IMR-90 (cell line): ENCODE results near the gene SMO. TPM values are rescaled to one million over a fixed set of nuclear protein-coding genes. Genes with fewer than 3 reads are reported as not detected.

Experiments
- ATAC-seq: fragments of 200-7000 bp; cut with Tn5 transposase; 2 replicates; pipeline ENCODE4 v1.9.1; 2020; ENCODE audit warnings: low read depth, mild to moderate bottlenecking, moderate library complexity
- BruUV-seq: library from RNA; stranded (reverse); fragments of 400-500 nt; replicated peaks from 2 replicates; lab custom pipeline; 2021; lab: Mats Ljungman, UMichigan
- CTCF ChIA-PET: fragments of 300-600 bp; formaldehyde crosslinking; extraction: SDS; loops from one replicate; lab custom pipeline; 2021; ENCODE audit warnings: antibody characterized with exemption; lab: Yijun Ruan, JAX
- POLR2A ChIA-PET: fragments of 300-600 bp; sonication (Branson Sonifier 250); formaldehyde crosslinking; loops from one replicate; lab custom pipeline; 2022; ENCODE audit warnings: antibody characterized with exemption; ENCODE audit not compliant: unreplicated experiment; lab: Charles Lee
- DNase-seq: peaks from one replicate; pipeline ENCODE4 v3.0.0; 2013
- H2AFZ ChIP-seq: replicated peaks from 2 replicates; pipeline ENCODE3; 2013; ENCODE audit warnings: low read length, mild to moderate bottlenecking; ENCODE audit not compliant: poor library complexity
- H2AK5ac ChIP-seq: 2 replicates; pipeline ENCODE4 v1.6.1; 2013; ENCODE audit warnings: low read depth, low read length, inconsistent platforms
- H2AK9ac ChIP-seq: replicated peaks from 2 replicates; pipeline ENCODE3; 2013; ENCODE audit warnings: mild to moderate bottlenecking, low read depth, low read length, moderate library complexity; ENCODE audit not compliant: poor library complexity
- H2BK120ac ChIP-seq: 2 replicates; pipeline ENCODE4 v1.6.1; 2013; ENCODE audit warnings: low read depth, low read length, inconsistent platforms
- H2BK15ac ChIP-seq: 3 replicates; pipeline ENCODE4 v1.6.1; 2013; ENCODE audit warnings: low read depth, low read length, inconsistent platforms
- H2BK20ac ChIP-seq: 2 replicates; pipeline ENCODE4 v1.6.1; 2013; ENCODE audit warnings: low read depth, mild to moderate bottlenecking, inconsistent platforms, low read length, moderate library complexity
- H2BK5ac ChIP-seq: 2 replicates; pipeline ENCODE4 v1.6.1; 2013; ENCODE audit warnings: mild to moderate bottlenecking, low read depth, low read length, inconsistent platforms; ENCODE audit not compliant: poor library complexity, severe bottlenecking
- H3K14ac ChIP-seq: replicated peaks from 2 replicates; pipeline ENCODE4 v1.6.1; 2013; ENCODE audit warnings: low read depth, low read length, inconsistent platforms
- H3K18ac ChIP-seq: 2 replicates; pipeline ENCODE4 v1.6.1; 2013; ENCODE audit warnings: low read depth, low read length, control low read depth
- H3K23ac ChIP-seq: 2 replicates; pipeline ENCODE4 v1.6.1; 2013; ENCODE audit warnings: low read depth, low read length, inconsistent platforms
- H3K27ac ChIP-seq: 2 replicates; pipeline ENCODE4 v1.5.1; 2013; ENCODE audit warnings: mild to moderate bottlenecking, control low read depth, low read length; ENCODE audit not compliant: insufficient read depth
- H3K27me3 ChIP-seq: 2 replicates; pipeline ENCODE4 v1.6.1; 2013; ENCODE audit warnings: low read length; ENCODE audit not compliant: control insufficient read depth, insufficient read depth
- H3K36me3 ChIP-seq: 2 replicates; pipeline ENCODE4 v1.6.1; 2013; ENCODE audit warnings: low read length, mixed read lengths; ENCODE audit not compliant: control insufficient read depth, insufficient read depth
- H3K4ac ChIP-seq: 2 replicates; pipeline ENCODE4 v1.6.1; 2013; ENCODE audit warnings: low read depth, low read length, inconsistent platforms
- H3K4me1 ChIP-seq: 2 replicates; pipeline ENCODE4 v1.6.1; 2013; ENCODE audit warnings: low read length, mixed read lengths; ENCODE audit not compliant: control insufficient read depth, insufficient read depth
- H3K4me2 ChIP-seq: 2 replicates; pipeline ENCODE4 v1.6.1; 2013; ENCODE audit warnings: low read depth, mild to moderate bottlenecking, control low read depth, low read length, moderate library complexity
- H3K4me3 ChIP-seq: 2 replicates; pipeline ENCODE4 v1.5.1; 2013; ENCODE audit warnings: low read depth, mild to moderate bottlenecking, control low read depth, low read length, moderate library complexity; ENCODE audit not compliant: insufficient read depth
- H3K56ac ChIP-seq: 2 replicates; pipeline ENCODE4 v1.6.1; 2013; ENCODE audit warnings: low read length, inconsistent platforms; ENCODE audit not compliant: insufficient read depth; ENCODE audit errors: extremely low read depth
- H3K79me1 ChIP-seq, 2 experiments: 2 replicates each; pipeline ENCODE4 v1.6.1; 2013; ENCODE audit warnings: low read length in 2 of 2, inconsistent platforms in 1 of 2, low read depth in 1 of 2
- H3K9ac ChIP-seq: 2 replicates; pipeline ENCODE4 v1.6.1; 2013; ENCODE audit warnings: low read depth, low read length, control low read depth
- H3K9me1 ChIP-seq: 2 replicates; pipeline ENCODE4 v1.6.1; 2013; ENCODE audit warnings: low read length, inconsistent platforms; ENCODE audit not compliant: insufficient read depth
- H3K9me3 ChIP-seq: 2 replicates; pipeline ENCODE4 v1.6.1; 2013; ENCODE audit warnings: low read length; ENCODE audit not compliant: control insufficient read depth, insufficient read depth
- H4K20me1 ChIP-seq: 2 replicates; pipeline ENCODE4 v1.6.1; 2013; ENCODE audit warnings: low read length, inconsistent platforms; ENCODE audit not compliant: insufficient read depth
- H4K5ac ChIP-seq: 2 replicates; pipeline ENCODE4 v1.6.1; 2013; ENCODE audit warnings: mild to moderate bottlenecking, low read depth, low read length, control low read depth
- H4K8ac ChIP-seq, 2 experiments: 2 replicates each; pipeline ENCODE4 v1.6.1; 2013; ENCODE audit warnings: low read depth in 2 of 2, low read length in 2 of 2, control low read depth in 1 of 2, inconsistent platforms in 1 of 2
- H4K91ac ChIP-seq: 2 replicates; pipeline ENCODE4 v1.6.1; 2013; ENCODE audit warnings: low read depth, low read length, inconsistent platforms; ENCODE audit not compliant: insufficient read depth
- BHLHE40 ChIP-seq: fragments of 150-350 bp; IDR thresholded peaks from 2 replicates; pipeline ENCODE4 v1.6.1; 2016; ENCODE audit warnings: mild to moderate bottlenecking, low read depth, low read length
- CEBPB ChIP-seq: IDR thresholded peaks from 2 replicates; pipeline ENCODE4 v1.6.1; 2012; ENCODE audit warnings: low read depth, low read length, improper control_type of control experiment
- CHD1 ChIP-seq: IDR thresholded peaks from 2 replicates; pipeline ENCODE4 v1.6.1; 2012; ENCODE audit warnings: low read depth, low read length, improper control_type of control experiment
- ELK1 ChIP-seq: fragments of 150-350 bp; IDR thresholded peaks from 2 replicates; pipeline ENCODE4 v1.6.1; 2016; ENCODE audit warnings: low read depth, mild to moderate bottlenecking, low read length, moderate library complexity, borderline replicate concordance
- FOS ChIP-seq: fragments of 150-350 bp; IDR thresholded peaks from 2 replicates; pipeline ENCODE4 v1.6.1; 2016; ENCODE audit warnings: low read depth, low read length
- MAFK ChIP-seq: IDR thresholded peaks from 2 replicates; pipeline ENCODE4 v1.6.1; 2012; ENCODE audit warnings: low read depth, low read length, improper control_type of control experiment
- MAZ ChIP-seq: IDR thresholded peaks from 2 replicates; pipeline ENCODE4 v1.6.1; 2012; ENCODE audit warnings: low read depth, mild to moderate bottlenecking, low read length, improper control_type of control experiment, moderate library complexity, borderline replicate concordance
- NFE2L2 ChIP-seq: fragments of 150-350 bp; IDR thresholded peaks from 2 replicates; pipeline ENCODE4 v1.6.1; 2016; ENCODE audit warnings: low read depth, mild to moderate bottlenecking, low read length
- POLR2A ChIP-seq: IDR thresholded peaks from 2 replicates; pipeline ENCODE4 v1.6.1; 2012; ENCODE audit warnings: mild to moderate bottlenecking, low read depth, low read length
- RAD21 ChIP-seq: IDR thresholded peaks from 2 replicates; pipeline ENCODE4 v1.6.1; 2012; ENCODE audit warnings: low read length, improper control_type of control experiment
- RCOR1 ChIP-seq: IDR thresholded peaks from 2 replicates; pipeline ENCODE4 v1.6.1; 2012; ENCODE audit warnings: mild to moderate bottlenecking, low read length, improper control_type of control experiment; ENCODE audit not compliant: insufficient replicate concordance
- RFX5 ChIP-seq: IDR thresholded peaks from 2 replicates; pipeline ENCODE4 v1.8.0; 2012; ENCODE audit warnings: low read depth, mild to moderate bottlenecking, low read length, moderate library complexity
- USF2 ChIP-seq: fragments of 150-350 bp; IDR thresholded peaks from 2 replicates; pipeline ENCODE4 v1.6.1; 2017; ENCODE audit warnings: mild to moderate bottlenecking, antibody characterized with exemption, low read length, low read depth
- WGBS, 2 experiments: methylation state at CpG; one replicate each; pipeline versions ENCODE4 v1.1.5 to v1.1.7; 2013; ENCODE audit warnings: missing lambda C conversion rate in 2 of 2; ENCODE audit not compliant: insufficient read length in 1 of 2; ENCODE audit errors: extremely low coverage in 2 of 2; 5-methylcytosine and 5-hydroxymethylcytosine counted together
- dilution Hi-C: fragments of 300-500 bp; cut with HindIII; formaldehyde crosslinking; loops from one replicate; pipeline ENCODE4 v1.14.3; 2018; ENCODE audit warnings: low sequenced_read_pairs; ENCODE audit not compliant: unreplicated experiment
- in situ Hi-C: fragments of 300-500 bp; cut with MboI; formaldehyde crosslinking; loops from 3 replicates; pipeline ENCODE4 v1.14.3; 2019; ENCODE audit warnings: low sequenced_read_pairs, inconsistent platforms, mixed read lengths
- intact Hi-C: fragments of 100-400 bp; cut with micrococcal nuclease; formaldehyde crosslinking; loops from 2 replicates; pipeline ENCODE4 v1.10.0; 2022
- polyA plus RNA-seq, 3 experiments: library from polyadenylated mRNA; depleted of rRNA; stranded (reverse); fragments of >200 nt; gene quantifications; 2 replicates each; pipeline ENCODE4 v1.2.3, GENCODE V29; 2012; ENCODE audit warnings: low replicate concordance in 1 of 3
- total RNA-seq: library from RNA; depleted of rRNA; stranded (reverse); fragments of >200 nt; gene quantifications from 2 replicates; pipeline ENCODE4 v1.2.3, GENCODE V29; 2012

Gene SMO
- total and polyA plus RNA-seq, 2 of the 4 experiments (the other 2 are of a cell fraction): 18.5 to 24.7 TPM

- no peaks in the 10 kb centered on the region for H3K36me3 ChIP-seq
- dilution Hi-C loops (no loop called here), intact Hi-C loops (loop anchor here (2.0 kb wide), 1 partner anchor 108 kb away; no protein-coding TSS in a partner anchor), in situ Hi-C loops (no loop called here)
- no peak within 1 kb of the TSS for H2AK5ac ChIP-seq
- peak; percentile 96 for DNase-seq
- ChIA-PET CTCF (interaction anchor here (0.6 kb wide), 1 partner anchor 149 kb away, joined by 3 read pairs; no protein-coding TSS in a partner anchor), POLR2A (interaction anchor here (0.5 kb wide), 1 partner anchor 19 kb away, joined by 29 read pairs; no protein-coding TSS in a partner anchor)
- H4K91ac ChIP-seq: peak within 1 kb of the TSS; percentile 94
- H2BK120ac ChIP-seq: peak within 1 kb of the TSS; percentile 95
- H2BK15ac ChIP-seq: peak within 1 kb of the TSS; percentile 85
- peak within 1 kb of the TSS; percentile 66 for H4K5ac ChIP-seq
- no TSS peak for BruUV-seq
- peak within 1 kb of the TSS; percentile 81 for H3K56ac ChIP-seq
- peak within 1 kb of the TSS; percentile 91 for H2BK20ac ChIP-seq
- no peaks in the 10 kb centered on the region for H3K27me3 ChIP-seq
- peaks cover 3% of the 10 kb centered on the region; the same call in 1 of the 2 replicates for H4K20me1 ChIP-seq
- H2BK5ac ChIP-seq: peak within 1 kb of the TSS; percentile 84
- H3K9me1 ChIP-seq: peaks cover 2% of the 10 kb centered on the region; the same call in 1 of the 2 replicates
- H3K23ac ChIP-seq: peak within 1 kb of the TSS; percentile 94
- H3K79me1 ChIP-seq: peaks cover 0 to 13% of the 10 kb centered on the region in 2 experiments
- H3K18ac ChIP-seq: peak within 1 kb of the TSS; percentile 78
- H3K4ac ChIP-seq: peak within 1 kb of the TSS; percentile 97
- H3K4me1 ChIP-seq: no peaks in the 10 kb centered on the region; the same call in 1 of the 2 replicates
- H2AFZ ChIP-seq: peak within 1 kb of the TSS; percentile 98
- peak within 1 kb of the TSS; percentile 98 for H3K4me2 ChIP-seq
- peak within 1 kb of the TSS; percentile 72 for H3K4me3 ChIP-seq
- H3K9me3 ChIP-seq: no peaks in the 10 kb centered on the region
- H3K9ac ChIP-seq: peak within 1 kb of the TSS; percentile 78
- H3K27ac ChIP-seq: peak within 1 kb of the TSS; percentile 78
- peak within 1 kb of the TSS; percentile 87 for H2AK9ac ChIP-seq
- peak within 1 kb of the TSS; percentile 89 for H4K8ac ChIP-seq
- WGBS, 2 experiments: 0% methylated on average over 8 of the region's 63 CpGs; no CpG with 5 or more reads in 1 of the 2 experiments
- H3K14ac ChIP-seq: peak within 1 kb of the TSS; percentile 91
- peak; percentile 95 for ATAC-seq
- TF ChIP-seq MAFK (no peak), CHD1 (no peak), POLR2A (peak; percentile 61), MAZ (peak; percentile 82; the same call in 1 of the 2 replicates), RAD21 (no peak), FOS (no peak), RCOR1 (no peak), USF2 (peak; percentile 97), BHLHE40 (peak; percentile 97), RFX5 (no peak), NFE2L2 (no peak), ELK1 (no peak; the same call in 1 of the 2 replicates), CEBPB (no peak)
Observed at GRCh38 chr7:129224251-129225205, 36.1 kb downstream of the SMO start, which contains the start of gene AHCYL2. TSS of gene AHCYL2 (plus strand) at chr7:129225030.
